ENCODE data around the gene OR5K3. TPM values are rescaled to one million over a fixed set of nuclear protein-coding genes. Genes with fewer than 3 reads are reported as not detected.

Gene OR5K3
- total RNA-seq, 3 donors from 2014 or later, result not detected

DNA sequence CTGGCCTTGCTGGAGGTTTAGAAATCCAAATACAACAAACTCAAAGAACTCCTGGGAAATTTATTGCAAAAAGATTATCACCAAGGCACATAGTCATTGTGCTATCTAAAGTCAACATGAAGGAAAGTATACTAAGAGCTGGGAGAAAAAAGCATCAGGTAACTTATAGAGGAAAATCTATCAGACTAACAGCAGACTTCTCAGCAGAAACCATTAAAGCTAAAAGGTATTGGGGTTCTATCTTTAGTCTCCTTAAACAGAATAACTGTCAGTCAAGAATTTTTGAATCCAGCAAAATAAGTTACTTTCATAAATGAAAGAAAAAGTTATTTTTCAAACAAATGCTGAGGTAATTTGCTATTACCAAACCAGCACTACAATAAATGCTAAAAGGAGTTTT lies 8.0 kb downstream of the OR5K3 start:
- Histone ChIP-seq H3K9me3 (peaks cover 6% of the 10 kb centered on the region), H3K36me3 (ENCODE audit: low read depth) (no peaks in the 10 kb centered on the region), H3K4me1 (ENCODE audit: low read depth) (no peaks in the 10 kb centered on the region), H3K4me3 (no peak overlapping the region)
- ATAC-seq (no peak), DNase-seq (no peak)
- intact Hi-C loops (cut with DNase I, micrococcal nuclease), result no loop called here
- TF ChIP-seq, protein P1, sequence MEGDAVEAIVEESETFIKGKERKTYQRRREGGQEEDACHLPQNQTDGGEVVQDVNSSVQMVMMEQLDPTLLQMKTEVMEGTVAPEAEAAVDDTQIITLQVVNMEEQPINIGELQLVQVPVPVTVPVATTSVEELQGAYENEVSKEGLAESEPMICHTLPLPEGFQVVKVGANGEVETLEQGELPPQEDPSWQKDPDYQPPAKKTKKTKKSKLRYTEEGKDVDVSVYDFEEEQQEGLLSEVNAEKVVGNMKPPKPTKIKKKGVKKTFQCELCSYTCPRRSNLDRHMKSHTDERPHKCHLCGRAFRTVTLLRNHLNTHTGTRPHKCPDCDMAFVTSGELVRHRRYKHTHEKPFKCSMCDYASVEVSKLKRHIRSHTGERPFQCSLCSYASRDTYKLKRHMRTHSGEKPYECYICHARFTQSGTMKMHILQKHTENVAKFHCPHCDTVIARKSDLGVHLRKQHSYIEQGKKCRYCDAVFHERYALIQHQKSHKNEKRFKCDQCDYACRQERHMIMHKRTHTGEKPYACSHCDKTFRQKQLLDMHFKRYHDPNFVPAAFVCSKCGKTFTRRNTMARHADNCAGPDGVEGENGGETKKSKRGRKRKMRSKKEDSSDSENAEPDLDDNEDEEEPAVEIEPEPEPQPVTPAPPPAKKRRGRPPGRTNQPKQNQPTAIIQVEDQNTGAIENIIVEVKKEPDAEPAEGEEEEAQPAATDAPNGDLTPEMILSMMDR (IDR thresholded peaks at IDR 0.05), result no peak

DNA sequence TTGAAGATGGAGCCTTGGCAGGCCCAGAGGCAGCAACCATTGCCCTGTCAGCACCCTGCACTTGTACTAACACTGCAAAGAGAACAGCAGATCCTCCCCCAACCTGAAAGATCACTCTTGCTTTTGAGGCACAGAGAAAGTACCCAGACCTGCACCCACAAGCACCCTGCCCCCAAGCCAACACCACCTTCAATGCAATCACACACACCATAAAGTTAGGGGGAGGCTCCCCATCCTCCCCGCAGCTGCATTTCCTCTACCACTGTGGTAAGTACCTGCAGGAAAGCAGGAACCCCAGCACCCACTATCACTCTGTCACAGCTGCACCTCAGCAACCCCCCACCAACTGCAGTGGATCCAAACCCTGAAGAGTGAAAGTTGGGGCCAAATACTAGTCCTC lies 12.0 kb downstream of the OR5K3 start:
- intact Hi-C loops (cut with DNase I, micrococcal nuclease), result no loop called here
- DNase-seq, result no peak
- H3K9me3 ChIP-seq, result peaks cover 29% of the 10 kb centered on the region
- no peak for ATAC-seq
- no peak overlapping the region for H3K4me3 ChIP-seq
- no peaks in the 10 kb centered on the region for H3K4me1 ChIP-seq (ENCODE audit: low read depth)
- H3K36me3 ChIP-seq (ENCODE audit: low read depth), result no peaks in the 10 kb centered on the region
- TF ChIP-seq, protein P1 (IDR thresholded peaks at IDR 0.05), result no peak

DNA sequence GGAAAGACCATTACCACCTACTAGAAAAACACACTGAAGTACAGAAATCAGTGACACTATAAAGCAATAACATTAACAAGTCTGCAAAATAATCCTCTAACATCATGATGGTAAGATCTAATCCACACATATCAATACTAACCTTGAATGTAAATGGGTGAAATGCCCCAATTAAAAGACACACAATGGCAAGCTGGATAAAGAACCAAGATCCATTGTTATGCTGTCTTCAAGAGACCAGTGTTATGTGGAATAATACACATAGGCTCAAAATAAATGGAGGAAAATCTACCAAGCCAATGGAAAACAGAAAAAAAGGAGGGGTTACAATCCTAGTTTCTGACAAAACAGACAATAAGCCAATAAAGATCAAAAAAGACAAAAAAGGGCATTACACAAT lies 13.5 kb downstream of the OR5K3 start:
- ATAC-seq (no peak), DNase-seq (no peak)
- intact Hi-C loops (cut with DNase I, micrococcal nuclease), result no loop called here
- Histone ChIP-seq H3K4me1 (ENCODE audit: low read depth) (no peaks in the 10 kb centered on the region), H3K36me3 (ENCODE audit: low read depth) (no peaks in the 10 kb centered on the region), H3K4me3 (no peak overlapping the region), H3K9me3 (peaks cover 29% of the 10 kb centered on the region)
- TF ChIP-seq, protein P1 (IDR thresholded peaks at IDR 0.05), result no peak

- Histone ChIP-seq H3K9me3 (peaks cover 29% of the 10 kb centered on the region), H3K4me3 (no peak overlapping the region), H3K4me1 (ENCODE audit: low read depth) (no peaks in the 10 kb centered on the region), H3K36me3 (ENCODE audit: low read depth) (no peaks in the 10 kb centered on the region)
- DNase-seq, result no peak
- intact Hi-C loops (cut with DNase I, micrococcal nuclease), result no loop called here
- ATAC-seq, result no peak
- TF ChIP-seq, protein P1 (IDR thresholded peaks at IDR 0.05), result no peak
Measured at GRCh38 chr3:98406034-98406433, 15.6 kb downstream of the OR5K3 start.

DNA sequence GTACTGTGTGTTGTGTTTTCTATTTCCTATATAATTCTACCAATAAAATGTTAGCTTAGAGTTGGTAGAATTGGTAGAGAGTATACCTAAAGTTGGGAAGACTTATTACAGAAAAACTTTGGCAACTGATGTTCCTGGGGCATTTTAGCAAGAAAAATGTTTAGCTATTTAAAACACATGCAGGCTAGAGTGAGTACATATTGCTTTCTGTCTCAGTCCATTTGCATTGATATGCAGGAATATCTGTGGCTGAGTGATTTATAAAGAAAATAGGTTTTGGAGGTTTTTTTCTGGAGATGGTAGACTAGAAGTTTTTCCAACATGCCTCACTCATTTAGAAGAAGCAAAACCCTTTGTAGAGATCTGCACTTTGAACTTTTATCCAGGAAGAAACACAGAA lies 42.1 kb downstream of the OR5K3 start:
- no peak overlapping the region for H3K4me3 ChIP-seq
- ATAC-seq, result no peak
- DNase-seq, result no peak

More for the DNA sequence above, 42.1 kb downstream of the OR5K3 start:
- Histone ChIP-seq H3K36me3 (ENCODE audit: low read depth) (no peaks in the 10 kb centered on the region), H3K9me3 (peaks cover 27% of the 10 kb centered on the region), H3K4me1 (ENCODE audit: low read depth) (no peaks in the 10 kb centered on the region)
- intact Hi-C loops (cut with DNase I, micrococcal nuclease), result no loop called here
- TF ChIP-seq, protein P1 (IDR thresholded peaks at IDR 0.05), result no peak
